ENCODE data around the gene GPR78. TPM values are rescaled to one million over a fixed set of nuclear protein-coding genes. Genes with fewer than 3 reads are reported as not detected.

The GPR78 gene
- total RNA-seq, 1 donor from 2014 or later: 0.54 TPM

DNA sequence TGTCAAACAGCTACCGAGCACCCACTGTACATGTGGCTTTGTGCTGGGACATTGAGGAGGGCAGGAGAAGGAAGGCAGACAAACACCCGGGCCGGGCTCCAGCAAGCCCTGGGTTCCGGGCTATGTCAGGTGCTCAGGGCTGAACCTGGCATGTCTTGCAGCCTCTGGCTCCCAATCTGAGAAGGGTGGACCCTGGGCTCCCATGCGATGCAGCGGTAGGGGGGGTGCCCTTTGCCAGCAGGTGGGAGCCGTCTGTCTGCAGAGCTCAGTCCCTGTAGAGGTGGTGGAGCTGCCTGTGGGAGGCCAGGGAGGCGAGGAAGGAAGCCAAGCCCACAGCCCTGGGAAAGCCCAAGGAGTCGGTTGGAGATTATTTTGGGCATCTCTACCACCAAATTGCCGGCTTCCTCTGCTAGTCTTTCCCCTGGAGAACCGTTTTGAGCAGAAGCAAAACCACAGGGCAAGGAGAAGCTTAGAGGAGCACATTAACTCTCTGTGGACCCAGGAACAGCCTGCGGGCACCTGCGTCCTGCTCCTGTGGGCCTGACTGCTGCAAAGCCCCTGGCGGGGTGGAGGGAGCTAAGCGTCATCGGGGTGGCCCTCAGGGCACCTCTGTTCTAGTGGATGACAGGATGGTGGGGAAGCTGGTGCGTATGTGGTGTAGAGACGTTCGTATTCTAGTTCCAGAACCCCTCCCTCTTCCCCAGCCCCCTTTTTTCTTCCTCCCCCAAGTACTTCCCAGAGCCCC lies 22.7 kb downstream of the GPR78 start:
- Mint-ChIP-seq H3K27ac (ENCODE audit: unreplicated experiment) (no peak overlapping the region), H3K9me3 (ENCODE audit: unreplicated experiment) (no peaks in the 10 kb centered on the region)
- no peak for TF ChIP-seq CTCF (IDR thresholded peaks at IDR 0.05)

GRCh38 chr4:8603931-8604330 lies 23.7 kb downstream of the GPR78 start:
- H3K27ac Mint-ChIP-seq (ENCODE audit: unreplicated experiment): no peak overlapping the region
- H3K27me3 Mint-ChIP-seq (ENCODE audit: unreplicated experiment): peaks cover 4% of the 10 kb centered on the region
- no peak overlapping the region for H3K4me3 Mint-ChIP-seq (ENCODE audit: unreplicated experiment)
- peaks cover 9% of the 10 kb centered on the region for H3K4me1 Mint-ChIP-seq (ENCODE audit: unreplicated experiment)
- H3K9me3 Mint-ChIP-seq (ENCODE audit: unreplicated experiment): no peaks in the 10 kb centered on the region
- DNase-seq (ENCODE audit: extremely low spot score, unreplicated experiment): no peak
- H3K36me3 Mint-ChIP-seq (ENCODE audit: unreplicated experiment): no peaks in the 10 kb centered on the region
- TF ChIP-seq CTCF (IDR thresholded peaks at IDR 0.05): no peak

More for the DNA sequence above, 22.7 kb downstream of the GPR78 start:
- DNase-seq (ENCODE audit: extremely low spot score, unreplicated experiment): no peak
- Mint-ChIP-seq H3K4me1 (ENCODE audit: unreplicated experiment) (peaks cover 12% of the 10 kb centered on the region), H3K27me3 (ENCODE audit: unreplicated experiment) (peaks cover 3% of the 10 kb centered on the region), H3K36me3 (ENCODE audit: unreplicated experiment) (no peaks in the 10 kb centered on the region), H3K4me3 (ENCODE audit: unreplicated experiment) (no peak overlapping the region)

- Mint-ChIP-seq H3K27me3 (ENCODE audit: unreplicated experiment) (peaks cover 9% of the 10 kb centered on the region), H3K9me3 (ENCODE audit: unreplicated experiment) (no peaks in the 10 kb centered on the region), H3K27ac (ENCODE audit: unreplicated experiment) (no peak overlapping the region), H3K36me3 (ENCODE audit: unreplicated experiment) (no peaks in the 10 kb centered on the region), H3K4me1 (ENCODE audit: unreplicated experiment) (no peaks in the 10 kb centered on the region), H3K4me3 (ENCODE audit: unreplicated experiment) (no peak overlapping the region)
- TF ChIP-seq CTCF (IDR thresholded peaks at IDR 0.05): no peak
- no peak for DNase-seq (ENCODE audit: extremely low spot score, unreplicated experiment)
Measured at GRCh38 chr4:8605289-8605688, 25.1 kb downstream of the GPR78 start.

DNA sequence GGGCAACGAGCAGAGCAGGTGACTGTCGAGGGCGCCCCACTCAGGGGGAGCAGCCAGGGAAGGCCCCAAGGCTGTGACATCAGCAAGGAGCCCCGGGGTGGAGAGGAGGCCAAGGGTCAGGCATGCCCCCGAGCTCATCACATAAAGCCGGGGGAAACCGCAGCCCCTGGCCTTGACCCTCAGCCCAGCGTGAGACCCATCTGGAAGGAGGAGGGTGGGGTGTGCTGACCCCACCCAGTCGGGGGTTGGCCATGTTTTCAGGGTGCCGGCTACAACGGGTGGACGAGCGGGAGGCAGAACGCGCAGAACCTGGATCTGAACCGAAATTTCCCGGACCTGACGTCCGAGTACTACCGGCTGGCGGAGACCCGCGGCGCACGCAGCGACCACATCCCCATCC lies 26.3 kb downstream of the GPR78 start:
- Mint-ChIP-seq H3K4me3 (ENCODE audit: unreplicated experiment) (no peak overlapping the region), H3K27me3 (ENCODE audit: unreplicated experiment) (peaks cover 9% of the 10 kb centered on the region), H3K36me3 (ENCODE audit: unreplicated experiment) (no peaks in the 10 kb centered on the region), H3K4me1 (ENCODE audit: unreplicated experiment) (no peaks in the 10 kb centered on the region), H3K27ac (ENCODE audit: unreplicated experiment) (no peak overlapping the region), H3K9me3 (ENCODE audit: unreplicated experiment) (no peaks in the 10 kb centered on the region)
- TF ChIP-seq CTCF (IDR thresholded peaks at IDR 0.05): no peak
- DNase-seq (ENCODE audit: extremely low spot score, unreplicated experiment): no peak

- no peak overlapping the region for H3K4me3 Mint-ChIP-seq (ENCODE audit: unreplicated experiment)
- no peaks in the 10 kb centered on the region for H3K4me1 Mint-ChIP-seq (ENCODE audit: unreplicated experiment)
- H3K9me3 Mint-ChIP-seq (ENCODE audit: unreplicated experiment): no peaks in the 10 kb centered on the region
- H3K36me3 Mint-ChIP-seq (ENCODE audit: unreplicated experiment): no peaks in the 10 kb centered on the region
- TF ChIP-seq CTCF (IDR thresholded peaks at IDR 0.05): no peak
- DNase-seq (ENCODE audit: extremely low spot score, unreplicated experiment): no peak
- peaks cover 9% of the 10 kb centered on the region for H3K27me3 Mint-ChIP-seq (ENCODE audit: unreplicated experiment)
- H3K27ac Mint-ChIP-seq (ENCODE audit: unreplicated experiment): no peak overlapping the region
Measured at GRCh38 chr4:8606966-8607365, 26.8 kb downstream of the GPR78 start.

All from osteocyte (in vitro differentiated cells).